OCI-LY1 (cell line): ENCODE results near the gene HBZ.

Experiments used
- H2AFZ ChIP-seq: fragments of 200-600 bp; sonication (generic), shearing (Covaris generic); 2 replicates; pipeline ENCODE4 v1.6.0; 2014; ENCODE audit warnings: antibody characterized with exemption, mild to moderate bottlenecking, low read length
- H3F3A ChIP-seq: fragments of 200-600 bp; sonication (generic), shearing (Covaris generic); 2 replicates; pipeline ENCODE4 v1.6.0; 2014; ENCODE audit warnings: mild to moderate bottlenecking, antibody characterized with exemption, low read length, moderate library complexity; ENCODE audit not compliant: insufficient read depth
- H3K27ac ChIP-seq: fragments of 200-600 bp; sonication (generic); 2 replicates; pipeline ENCODE4 v1.5.1; 2014; ENCODE audit warnings: low read length, mixed run types, mild to moderate bottlenecking, low read depth; ENCODE audit not compliant: poor library complexity, severe bottlenecking
- H3K27me3 ChIP-seq: fragments of 200-600 bp; sonication (generic); 2 replicates; pipeline ENCODE4 v1.6.0; 2014; ENCODE audit warnings: antibody characterized with exemption, mild to moderate bottlenecking, low read length, moderate library complexity; ENCODE audit not compliant: insufficient read depth
- H3K36me3 ChIP-seq: fragments of 200-600 bp; sonication (generic); 2 replicates; pipeline ENCODE4 v1.6.1; 2014; ENCODE audit warnings: mild to moderate bottlenecking, antibody characterized with exemption, low read length, moderate library complexity, mixed read lengths; ENCODE audit not compliant: insufficient read depth
- H3K4me1 ChIP-seq: fragments of 200-600 bp; sonication (generic); 2 replicates; pipeline ENCODE4 v1.5.1; 2014; ENCODE audit warnings: mild to moderate bottlenecking, low read length, moderate library complexity; ENCODE audit not compliant: insufficient read depth, severe bottlenecking
- H3K4me2 ChIP-seq: fragments of 200-600 bp; sonication (generic), shearing (Covaris generic); 2 replicates; pipeline ENCODE4 v1.6.1; 2014; ENCODE audit warnings: low read length
- H3K4me3 ChIP-seq: fragments of 200-600 bp; sonication (generic); 2 replicates; pipeline ENCODE4 v1.5.1; 2014; ENCODE audit warnings: low read length, low read depth, mild to moderate bottlenecking, mixed read lengths; ENCODE audit not compliant: poor library complexity, severe bottlenecking
- H3K79me2 ChIP-seq: fragments of 200-600 bp; shearing (Covaris generic); 2 replicates; pipeline ENCODE4 v1.6.1; 2016; ENCODE audit warnings: mixed run types, low read length, mixed read lengths; ENCODE audit not compliant: insufficient read depth
- H3K9ac ChIP-seq: fragments of 200-600 bp; sonication (generic), shearing (Covaris generic); 2 replicates; pipeline ENCODE4 v1.6.1; 2014; ENCODE audit warnings: mild to moderate bottlenecking, low read length, mixed read lengths
- H3K9me2 ChIP-seq: fragments of 200-600 bp; sonication (generic), shearing (Covaris generic); 2 replicates; pipeline ENCODE4 v1.6.1; 2014; ENCODE audit warnings: low read depth, mild to moderate bottlenecking, low read length, mixed read lengths
- H3K9me3 ChIP-seq: fragments of 200-600 bp; shearing (Covaris generic); 2 replicates; pipeline ENCODE4 v1.6.1; 2014; ENCODE audit warnings: low read length, mixed read lengths
- H4K20me1 ChIP-seq: fragments of 200-600 bp; sonication (generic), shearing (Covaris generic); 2 replicates; pipeline ENCODE4 v1.6.0; 2016; ENCODE audit warnings: mild to moderate bottlenecking, low read length; ENCODE audit not compliant: insufficient read depth
- EZH2 ChIP-seq: fragments of 200-600 bp; sonication (generic), shearing (Covaris generic); IDR thresholded peaks from 2 replicates; pipeline ENCODE4 v1.8.0; 2017; ENCODE audit warnings: borderline replicate concordance, mixed run types, mild to moderate bottlenecking, antibody characterized with exemption, low read length, moderate library complexity, mixed read lengths
- TF ChIP-seq, protein P1 (sequence below): fragments of 200-600 bp; sonication (generic), shearing (Covaris generic); IDR thresholded peaks from 2 replicates; pipeline ENCODE4 v1.5.1; 2017; ENCODE audit warnings: mild to moderate bottlenecking, antibody characterized with exemption, low read length, moderate library complexity, mixed read lengths

HBZ gene

DNA sequence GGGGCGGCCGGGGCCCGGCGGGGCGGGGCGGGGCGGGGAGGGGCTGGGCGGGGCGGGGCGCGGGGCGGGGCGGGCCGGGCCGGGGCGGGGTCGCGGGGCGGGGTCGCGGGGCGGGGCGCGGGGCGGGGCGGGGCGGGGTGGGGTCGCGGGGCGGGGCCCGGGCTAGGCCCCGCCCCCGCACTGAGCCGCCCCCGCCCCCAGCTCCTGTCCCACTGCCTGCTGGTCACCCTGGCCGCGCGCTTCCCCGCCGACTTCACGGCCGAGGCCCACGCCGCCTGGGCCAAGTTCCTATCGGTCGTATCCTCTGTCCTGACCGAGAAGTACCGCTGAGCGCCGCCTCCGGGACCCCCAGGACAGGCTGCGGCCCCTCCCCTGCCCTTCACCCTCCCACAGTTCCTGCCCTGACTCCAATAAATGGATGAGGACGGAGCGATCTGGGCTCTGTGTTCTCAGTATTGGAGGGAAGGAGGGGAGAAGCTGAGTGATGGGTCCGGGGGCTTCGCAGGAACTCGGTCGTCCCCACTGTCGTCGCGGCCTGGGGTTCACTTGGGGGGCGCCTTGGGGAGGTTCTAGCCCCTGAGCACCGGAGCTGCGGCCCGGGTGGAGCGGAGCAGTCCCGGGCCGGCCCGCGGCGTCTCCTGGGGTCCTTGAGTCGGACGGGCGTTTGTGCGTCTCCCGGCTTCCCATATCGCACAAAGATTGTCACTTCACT lies 12.5 kb downstream of the HBZ start:
- no peaks in the 10 kb centered on the region for H3K9me3 ChIP-seq
- no peaks in the 10 kb centered on the region for H3K9me2 ChIP-seq
- H3K9ac ChIP-seq = no peak overlapping the region
- no peaks in the 10 kb centered on the region for H3K36me3 ChIP-seq
- no peaks in the 10 kb centered on the region; the same call in 1 of the 2 replicates for H3K27me3 ChIP-seq
- no peak overlapping the region for H2AFZ ChIP-seq
- H3K27ac ChIP-seq = no peak overlapping the region
- no peaks in the 10 kb centered on the region for H3K4me1 ChIP-seq
- H3K79me2 ChIP-seq = no peaks in the 10 kb centered on the region
- no peaks in the 10 kb centered on the region for H4K20me1 ChIP-seq
- H3K4me3 ChIP-seq = no peak overlapping the region
- H3F3A ChIP-seq = no peaks in the 10 kb centered on the region
- H3K4me2 ChIP-seq = no peak overlapping the region
- TF ChIP-seq, protein P1, sequence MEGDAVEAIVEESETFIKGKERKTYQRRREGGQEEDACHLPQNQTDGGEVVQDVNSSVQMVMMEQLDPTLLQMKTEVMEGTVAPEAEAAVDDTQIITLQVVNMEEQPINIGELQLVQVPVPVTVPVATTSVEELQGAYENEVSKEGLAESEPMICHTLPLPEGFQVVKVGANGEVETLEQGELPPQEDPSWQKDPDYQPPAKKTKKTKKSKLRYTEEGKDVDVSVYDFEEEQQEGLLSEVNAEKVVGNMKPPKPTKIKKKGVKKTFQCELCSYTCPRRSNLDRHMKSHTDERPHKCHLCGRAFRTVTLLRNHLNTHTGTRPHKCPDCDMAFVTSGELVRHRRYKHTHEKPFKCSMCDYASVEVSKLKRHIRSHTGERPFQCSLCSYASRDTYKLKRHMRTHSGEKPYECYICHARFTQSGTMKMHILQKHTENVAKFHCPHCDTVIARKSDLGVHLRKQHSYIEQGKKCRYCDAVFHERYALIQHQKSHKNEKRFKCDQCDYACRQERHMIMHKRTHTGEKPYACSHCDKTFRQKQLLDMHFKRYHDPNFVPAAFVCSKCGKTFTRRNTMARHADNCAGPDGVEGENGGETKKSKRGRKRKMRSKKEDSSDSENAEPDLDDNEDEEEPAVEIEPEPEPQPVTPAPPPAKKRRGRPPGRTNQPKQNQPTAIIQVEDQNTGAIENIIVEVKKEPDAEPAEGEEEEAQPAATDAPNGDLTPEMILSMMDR = no peak
- TF ChIP-seq EZH2 = no peak

DNA sequence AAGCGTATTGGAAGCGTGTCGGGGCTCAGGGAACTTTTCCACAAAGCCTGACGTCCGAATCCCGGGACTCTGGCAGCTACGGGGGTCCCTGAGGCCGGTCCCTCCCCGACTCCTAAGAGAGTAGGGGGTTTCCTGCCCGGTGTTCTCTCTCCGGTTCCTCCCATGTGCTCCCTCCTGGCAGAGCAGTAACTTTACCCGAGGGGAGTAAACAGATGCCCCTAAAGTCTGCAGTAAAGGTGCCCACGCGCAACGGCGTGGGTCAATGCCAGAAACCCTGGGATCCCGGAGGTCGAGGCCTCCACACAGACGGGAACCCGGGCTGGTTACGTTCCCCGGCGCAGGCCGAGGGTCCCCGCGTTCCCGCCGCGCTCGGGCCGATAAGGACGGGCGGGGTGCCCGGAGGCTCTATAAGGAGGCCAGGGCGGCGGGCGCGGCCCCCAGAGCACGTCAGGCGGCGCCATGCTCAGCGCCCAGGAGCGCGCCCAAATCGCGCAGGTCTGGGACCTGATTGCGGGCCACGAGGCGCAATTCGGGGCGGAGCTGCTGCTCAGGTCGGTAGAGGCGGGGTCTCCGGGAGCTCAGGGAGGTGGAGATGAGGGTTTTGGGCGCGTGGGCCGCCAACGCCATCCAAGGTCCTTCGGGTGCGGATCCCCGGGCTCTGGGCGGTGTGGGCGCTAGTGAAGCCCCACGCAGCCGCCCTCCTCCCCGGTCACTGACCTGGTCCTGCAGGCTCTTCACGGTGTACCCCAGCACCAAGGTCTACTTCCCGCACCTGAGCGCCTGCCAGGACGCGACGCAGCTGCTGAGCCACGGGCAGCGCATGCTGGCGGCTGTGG lies 13.3 kb downstream of the HBZ start, which contains the start of gene HBM:
HBM (plus strand) TSS at position 440 of the 836 bp plus-strand sequence; CDS start at position 460, 20 bp downstream.
- H3K27me3 ChIP-seq = no peaks in the 10 kb centered on the region; the same call in 1 of the 2 replicates
- H3K27ac ChIP-seq = no peak within 1 kb of the TSS
- no peaks in the 10 kb centered on the region for H3F3A ChIP-seq
- H3K4me3 ChIP-seq = no peak within 1 kb of the TSS
- H4K20me1 ChIP-seq = no peaks in the 10 kb centered on the region
- no peaks in the 10 kb centered on the region for H3K79me2 ChIP-seq
- no peaks in the 10 kb centered on the region for H3K9me2 ChIP-seq
- H2AFZ ChIP-seq = no peak within 1 kb of the TSS
- no peak within 1 kb of the TSS; the same call in 1 of the 2 replicates for H3K4me2 ChIP-seq
- no peak within 1 kb of the TSS for H3K9ac ChIP-seq
- H3K36me3 ChIP-seq = no peaks in the 10 kb centered on the region
- no peak for TF ChIP-seq EZH2
- TF ChIP-seq, protein P1 = no peak
- no peaks in the 10 kb centered on the region for H3K4me1 ChIP-seq
- no peaks in the 10 kb centered on the region for H3K9me3 ChIP-seq

DNA sequence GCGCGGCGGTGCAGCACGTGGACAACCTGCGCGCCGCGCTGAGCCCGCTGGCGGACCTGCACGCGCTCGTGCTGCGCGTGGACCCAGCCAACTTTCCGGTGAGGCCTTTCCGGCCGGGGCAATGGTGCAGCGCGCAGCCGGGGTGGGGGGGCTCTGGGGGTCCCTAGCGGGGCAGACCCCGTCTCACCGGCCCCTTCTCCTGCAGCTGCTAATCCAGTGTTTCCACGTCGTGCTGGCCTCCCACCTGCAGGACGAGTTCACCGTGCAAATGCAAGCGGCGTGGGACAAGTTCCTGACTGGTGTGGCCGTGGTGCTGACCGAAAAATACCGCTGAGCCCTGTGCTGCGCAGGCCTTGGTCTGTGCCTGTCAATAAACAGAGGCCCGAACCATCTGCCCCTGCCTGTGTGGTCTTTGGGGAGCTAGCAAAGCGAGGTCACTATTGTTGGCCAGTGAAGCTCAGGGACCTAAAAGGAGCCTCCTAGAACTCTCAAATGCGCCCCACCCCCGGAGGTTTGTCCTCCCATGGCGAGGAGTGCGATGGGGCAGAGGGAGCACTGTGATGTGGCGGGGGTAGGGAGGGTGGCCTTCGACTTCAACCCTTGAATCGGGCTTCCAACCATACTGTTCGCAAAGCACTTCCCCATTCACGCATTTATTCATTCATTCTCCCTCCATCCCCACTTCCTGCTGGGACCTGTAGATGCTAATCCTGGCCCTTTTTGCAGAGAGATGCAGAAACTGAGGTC lies 14.1 kb downstream of the HBZ start:
- H3K9me3 ChIP-seq = no peaks in the 10 kb centered on the region
- H3K79me2 ChIP-seq = no peaks in the 10 kb centered on the region
- H3K27ac ChIP-seq = no peak overlapping the region
- H3K9ac ChIP-seq = no peak overlapping the region
- H4K20me1 ChIP-seq = no peaks in the 10 kb centered on the region
- H3K4me2 ChIP-seq = no peak overlapping the region
- H3K27me3 ChIP-seq = no peaks in the 10 kb centered on the region; the same call in 1 of the 2 replicates
- H2AFZ ChIP-seq = no peak overlapping the region
- H3K36me3 ChIP-seq = no peaks in the 10 kb centered on the region
- no peak for TF ChIP-seq EZH2
- TF ChIP-seq, protein P1 = no peak
- H3F3A ChIP-seq = no peaks in the 10 kb centered on the region
- no peak overlapping the region for H3K4me3 ChIP-seq
- no peaks in the 10 kb centered on the region for H3K9me2 ChIP-seq
- H3K4me1 ChIP-seq = no peaks in the 10 kb centered on the region
